Measurements from ENCODE around the gene ENOSF1. TPM values are rescaled to one million over a fixed set of nuclear protein-coding genes. Genes with fewer than 3 reads are reported as not detected.
"Not testable (repeated sequence)": the region's sequence is repeated elsewhere in the genome, so short reads cannot be mapped to it uniquely, and the experiment has no call there.

ENOSF1 gene
- total RNA-seq, 1 donor from 2014 or later = 53.5 TPM

GRCh38 chr18:744832-745597 is 32.6 kb upstream of the ENOSF1 start:
- Histone ChIP-seq H3K27me3 (no peaks in the 10 kb centered on the region), H3K4me1 (no peaks in the 10 kb centered on the region), H3K36me3 (peaks cover 0 to 15% of the 10 kb centered on the region in 2 donors), H3K9me3 (no peaks in the 10 kb centered on the region), H3K27ac (no peak overlapping the region), H3K4me3 (no peak overlapping the region)
- DNase-seq (ENCODE audit: extremely low spot score in 2 of 2) = no peak
- intact Hi-C loops (cut with DNase I) = no loop called here
- TF ChIP-seq POLR2AphosphoS5 (IDR thresholded peaks at IDR 0.05; ENCODE audit: insufficient read depth in 1 of 2, low read depth in 1 of 2) (no peak), POLR2A (IDR thresholded peaks at IDR 0.05) (no peak)
- TF ChIP-seq, protein P1, sequence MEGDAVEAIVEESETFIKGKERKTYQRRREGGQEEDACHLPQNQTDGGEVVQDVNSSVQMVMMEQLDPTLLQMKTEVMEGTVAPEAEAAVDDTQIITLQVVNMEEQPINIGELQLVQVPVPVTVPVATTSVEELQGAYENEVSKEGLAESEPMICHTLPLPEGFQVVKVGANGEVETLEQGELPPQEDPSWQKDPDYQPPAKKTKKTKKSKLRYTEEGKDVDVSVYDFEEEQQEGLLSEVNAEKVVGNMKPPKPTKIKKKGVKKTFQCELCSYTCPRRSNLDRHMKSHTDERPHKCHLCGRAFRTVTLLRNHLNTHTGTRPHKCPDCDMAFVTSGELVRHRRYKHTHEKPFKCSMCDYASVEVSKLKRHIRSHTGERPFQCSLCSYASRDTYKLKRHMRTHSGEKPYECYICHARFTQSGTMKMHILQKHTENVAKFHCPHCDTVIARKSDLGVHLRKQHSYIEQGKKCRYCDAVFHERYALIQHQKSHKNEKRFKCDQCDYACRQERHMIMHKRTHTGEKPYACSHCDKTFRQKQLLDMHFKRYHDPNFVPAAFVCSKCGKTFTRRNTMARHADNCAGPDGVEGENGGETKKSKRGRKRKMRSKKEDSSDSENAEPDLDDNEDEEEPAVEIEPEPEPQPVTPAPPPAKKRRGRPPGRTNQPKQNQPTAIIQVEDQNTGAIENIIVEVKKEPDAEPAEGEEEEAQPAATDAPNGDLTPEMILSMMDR (IDR thresholded peaks at IDR 0.05) = no peak

DNA sequence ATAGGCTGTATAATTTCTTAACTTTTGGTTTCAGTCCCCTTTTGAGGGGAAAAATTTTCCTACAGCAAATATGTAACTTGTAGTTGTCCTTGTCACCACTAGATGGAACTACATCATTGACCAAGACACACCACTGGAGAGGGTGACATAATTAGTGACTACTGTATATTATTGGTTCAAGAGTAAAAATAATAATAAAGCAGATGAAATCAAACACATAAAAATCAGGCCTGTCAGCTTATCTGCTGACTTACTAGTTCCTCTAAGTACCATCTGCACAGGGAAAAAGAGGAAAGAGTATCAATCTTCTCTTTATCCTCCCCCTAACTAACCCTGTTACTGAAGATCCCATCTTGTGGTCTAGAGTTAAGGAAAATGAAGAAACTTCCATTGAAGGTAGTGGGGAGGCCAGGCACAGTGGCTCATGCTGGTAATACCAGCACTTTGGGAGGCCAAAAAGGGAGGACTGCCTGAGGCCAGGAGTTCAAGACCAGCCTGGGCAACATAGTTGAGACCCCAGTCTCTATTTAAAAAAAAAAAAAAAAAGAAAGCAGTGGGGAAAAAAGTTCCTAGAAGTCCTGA is 29.6 kb upstream of the ENOSF1 start:
- H3K4me3 ChIP-seq = no peak overlapping the region
- H3K36me3 ChIP-seq = peaks cover 0 to 19% of the 10 kb centered on the region in 2 donors
- TF ChIP-seq, protein P1 (IDR thresholded peaks at IDR 0.05) = peak; percentile 46 to 78 (median 63)
- no peak for TF ChIP-seq POLR2A (IDR thresholded peaks at IDR 0.05)
- intact Hi-C loops (cut with DNase I) = loop anchor here (2.0 kb wide), 1 partner anchor 89 kb away; no protein-coding TSS in a partner anchor
- H3K4me1 ChIP-seq = no peaks in the 10 kb centered on the region
- no peaks in the 10 kb centered on the region for H3K9me3 ChIP-seq
- DNase-seq (ENCODE audit: extremely low spot score in 2 of 2) = no peak
- H3K27ac ChIP-seq = no peak overlapping the region
- H3K27me3 ChIP-seq = no peaks in the 10 kb centered on the region

- Histone ChIP-seq H3K27ac (no peak overlapping the region), H3K27me3 (no peaks in the 10 kb centered on the region), H3K9me3 (no peaks in the 10 kb centered on the region), H3K36me3 (peaks cover 0 to 17% of the 10 kb centered on the region in 2 donors), H3K4me3 (no peak overlapping the region), H3K4me1 (no peaks in the 10 kb centered on the region)
- TF ChIP-seq, protein P1 (IDR thresholded peaks at IDR 0.05) = no peak
- TF ChIP-seq POLR2AphosphoS5 (IDR thresholded peaks at IDR 0.05; ENCODE audit: insufficient read depth in 1 of 2, low read depth in 1 of 2) (no peak), POLR2A (IDR thresholded peaks at IDR 0.05) (no peak)
- intact Hi-C loops (cut with DNase I) = no loop called here
- no peak for DNase-seq (ENCODE audit: extremely low spot score in 2 of 2)
Observed at GRCh38 chr18:732371-732770, 19.9 kb upstream of the ENOSF1 start.

- Histone ChIP-seq H3K4me3 (no peak overlapping the region), H3K27me3 (no peaks in the 10 kb centered on the region), H3K27ac (no peak overlapping the region), H3K9me3 (no peaks in the 10 kb centered on the region), H3K36me3 (peaks cover 0 to 12% of the 10 kb centered on the region in 2 donors), H3K4me1 (no peaks in the 10 kb centered on the region)
- intact Hi-C loops (cut with DNase I) = no loop called here
- DNase-seq (ENCODE audit: extremely low spot score in 2 of 2) = no peak
- TF ChIP-seq POLR2AphosphoS5 (IDR thresholded peaks at IDR 0.05; ENCODE audit: insufficient read depth in 1 of 2, low read depth in 1 of 2) (no peak), POLR2A (IDR thresholded peaks at IDR 0.05) (no peak)
Observed at GRCh38 chr18:731185-731584, 18.8 kb upstream of the ENOSF1 start.

DNA sequence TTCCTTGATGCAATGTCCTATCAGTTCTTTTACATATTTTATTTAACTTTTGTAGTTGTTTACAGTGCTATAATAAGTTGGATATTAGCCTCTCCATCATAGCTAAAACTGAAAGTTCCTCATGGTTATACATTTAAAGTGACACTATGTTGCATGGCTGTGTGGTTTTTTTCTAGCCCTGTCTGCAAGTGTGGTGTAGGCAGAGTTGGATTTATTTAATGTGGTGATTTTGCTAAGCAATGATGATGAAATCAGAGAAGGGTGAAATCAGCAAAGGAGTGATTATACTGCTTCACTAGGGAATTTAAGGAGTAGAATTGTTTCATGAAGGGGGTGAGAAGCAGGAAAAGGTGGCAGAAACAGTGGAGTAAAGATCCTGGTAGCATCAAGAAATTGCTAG is 18.3 kb upstream of the ENOSF1 start:
- Histone ChIP-seq H3K4me3 (no peak overlapping the region), H3K9me3 (no peaks in the 10 kb centered on the region), H3K27me3 (no peaks in the 10 kb centered on the region), H3K36me3 (peaks cover 0 to 10% of the 10 kb centered on the region in 2 donors), H3K27ac (no peak overlapping the region), H3K4me1 (no peaks in the 10 kb centered on the region)
- DNase-seq (ENCODE audit: extremely low spot score in 2 of 2) = no peak
- TF ChIP-seq, protein P1 (IDR thresholded peaks at IDR 0.05) = no peak
- no peak for TF ChIP-seq POLR2AphosphoS5 (IDR thresholded peaks at IDR 0.05; ENCODE audit: insufficient read depth in 1 of 2, low read depth in 1 of 2)
- no peak for TF ChIP-seq POLR2A (IDR thresholded peaks at IDR 0.05)
- intact Hi-C loops (cut with DNase I) = no loop called here

GRCh38 chr18:730120-730519 is 17.7 kb upstream of the ENOSF1 start:
- H3K27ac ChIP-seq; DNase-seq (ENCODE audit: extremely low spot score in 2 of 2); H3K4me3 ChIP-seq; H3K4me1 ChIP-seq; H3K9me3 ChIP-seq; H3K36me3 ChIP-seq; H3K27me3 ChIP-seq; intact Hi-C loops (cut with DNase I): not testable (repeated sequence)
